GOT3 (cell line): Measurements from ENCODE around the gene SORCS2.
"Not testable (repeated sequence)": the region's sequence is repeated elsewhere in the genome, so short reads cannot be mapped to it uniquely, and the experiment has no call there.

ENCODE experiments used
- DNase-seq: peaks from one replicate; lab custom pipeline; 2025; ENCODE audit warnings: mixed read lengths; lab: John Stamatoyannopoulos, UW

The SORCS2 gene

DNA sequence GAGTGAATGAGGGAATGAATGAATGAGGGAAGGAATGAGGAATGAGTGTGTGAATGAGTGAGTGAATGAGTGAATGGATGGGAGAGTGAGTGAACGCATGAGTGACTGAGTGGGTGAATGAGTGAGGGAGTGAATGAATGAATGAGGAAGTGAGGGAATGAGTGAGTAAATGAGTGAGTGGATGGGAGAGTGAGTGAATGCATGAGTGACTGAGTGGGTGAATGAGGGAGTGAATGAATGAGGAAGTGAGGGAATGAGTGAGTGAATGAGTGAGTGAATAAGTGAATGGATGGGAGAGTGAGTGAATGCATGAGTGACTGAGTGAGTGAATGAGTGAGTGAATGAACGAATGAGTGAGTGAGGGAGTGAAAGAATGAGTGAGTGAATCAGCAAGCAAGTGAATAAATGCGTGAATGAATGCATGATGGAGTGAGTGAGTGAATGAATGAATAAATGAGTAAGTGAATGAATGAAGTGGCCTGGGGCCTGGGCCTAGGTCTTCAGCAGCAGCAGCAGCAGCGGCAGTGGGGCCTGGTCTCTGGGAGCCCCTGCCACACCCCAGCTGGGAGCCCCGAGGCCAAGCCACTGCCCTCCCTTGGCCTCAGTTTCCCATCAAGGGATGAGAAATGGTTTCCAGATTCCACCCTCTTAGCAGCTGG lies 258.6 kb downstream of the SORCS2 start:
- no peak for DNase-seq

DNA sequence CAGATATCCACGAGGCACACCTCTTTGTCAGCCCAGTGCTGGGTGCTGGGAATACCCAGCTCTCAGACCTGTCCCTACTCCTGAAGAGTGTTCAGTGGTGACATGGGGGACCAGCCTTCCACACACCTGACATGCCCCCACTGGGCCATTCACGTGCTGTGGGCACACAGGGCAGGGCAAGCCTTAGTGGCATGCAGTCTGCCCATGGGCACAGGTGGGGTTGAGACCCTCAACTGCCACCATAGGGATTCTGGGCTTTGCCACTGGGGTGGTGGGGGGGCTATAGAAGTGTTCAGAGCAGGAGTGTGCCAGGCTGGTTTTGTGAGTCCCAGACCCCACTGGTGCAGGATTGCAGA lies 259.1 kb downstream of the SORCS2 start:
- no peak for DNase-seq

DNA sequence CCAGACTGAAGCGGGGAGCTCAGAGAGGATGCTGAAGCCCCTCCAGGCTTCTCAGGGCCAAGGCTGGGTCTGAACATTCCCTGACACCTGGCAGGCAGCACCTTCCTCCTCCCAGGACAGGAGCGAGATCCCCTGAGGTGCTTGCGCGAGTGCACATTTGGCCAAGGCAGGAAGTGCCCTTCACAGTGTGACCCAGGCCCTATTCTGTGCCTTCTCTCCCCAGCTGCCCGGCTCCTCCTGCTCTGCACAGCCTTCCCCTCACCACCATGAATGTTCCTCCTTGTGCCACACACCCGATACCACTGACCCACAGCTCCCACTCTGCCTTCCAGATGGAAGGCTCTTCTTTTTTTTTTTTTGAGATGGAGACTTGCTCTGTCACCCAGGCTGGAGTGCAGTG lies 259.5 kb downstream of the SORCS2 start:
- DNase-seq = no peak

DNA sequence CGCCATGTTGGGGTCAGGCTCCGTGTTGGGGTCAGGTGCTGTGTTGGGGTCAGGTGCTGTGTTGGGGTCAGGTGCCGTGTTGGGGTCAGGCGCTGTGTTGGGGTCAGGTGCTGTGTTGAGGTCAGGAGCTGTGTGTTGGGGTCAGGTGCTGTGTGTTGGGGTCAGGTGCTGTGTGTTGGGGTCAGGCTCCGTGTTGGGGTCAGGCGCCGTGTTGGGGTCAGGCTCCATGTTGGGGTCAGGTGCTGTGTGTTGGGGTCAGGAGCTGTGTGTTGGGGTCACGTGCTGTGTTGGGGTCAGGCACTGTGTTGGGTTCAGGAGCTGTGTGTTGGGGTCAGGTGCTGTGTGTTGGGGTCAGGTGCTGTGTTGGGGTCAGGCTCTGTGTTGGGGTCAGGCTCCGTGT lies 260.5 kb downstream of the SORCS2 start:
- not testable (repeated sequence) for DNase-seq

DNA sequence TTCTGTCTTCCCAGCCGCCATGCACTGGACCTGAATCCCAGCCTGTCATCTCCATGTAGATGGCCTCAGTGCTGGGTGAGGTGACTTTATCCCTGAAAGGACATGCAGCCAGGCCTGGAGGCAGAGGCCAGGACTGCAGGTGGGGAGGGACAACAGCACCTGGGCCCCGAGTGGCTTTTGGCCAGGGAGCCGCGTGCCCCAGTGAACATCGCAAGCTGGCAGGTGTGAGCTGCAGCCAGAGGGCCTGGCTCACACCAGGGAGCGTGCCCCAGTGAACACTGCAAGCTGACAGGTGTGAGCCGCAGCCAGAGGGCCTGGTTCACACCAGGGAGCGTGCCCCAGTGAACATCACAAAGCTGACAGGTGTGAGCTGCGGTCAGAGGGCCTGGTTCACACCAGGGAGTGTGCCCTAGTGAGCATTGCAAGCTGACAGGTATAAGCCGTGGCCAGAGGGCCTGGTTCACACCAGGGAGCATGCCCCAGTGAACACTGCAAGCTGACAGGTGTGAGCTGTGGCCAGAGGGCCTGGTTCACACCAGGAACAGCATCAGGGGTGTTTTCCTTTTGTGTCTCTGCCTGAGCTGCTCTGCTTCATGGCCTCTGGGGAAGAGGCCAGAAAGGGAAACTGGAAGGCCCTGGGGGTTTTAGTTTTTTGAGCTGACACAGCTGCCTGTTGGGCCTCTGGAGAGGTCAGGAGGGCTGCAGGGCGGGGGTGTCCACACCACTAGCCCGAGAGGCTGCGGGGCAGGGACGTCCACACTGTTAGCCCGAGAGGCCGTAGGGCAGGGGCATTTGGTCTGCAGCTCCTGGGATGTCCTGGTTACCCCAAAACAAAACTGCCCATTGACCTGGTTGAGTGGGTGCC lies 265.1 kb downstream of the SORCS2 start:
- DNase-seq = no peak

DNA sequence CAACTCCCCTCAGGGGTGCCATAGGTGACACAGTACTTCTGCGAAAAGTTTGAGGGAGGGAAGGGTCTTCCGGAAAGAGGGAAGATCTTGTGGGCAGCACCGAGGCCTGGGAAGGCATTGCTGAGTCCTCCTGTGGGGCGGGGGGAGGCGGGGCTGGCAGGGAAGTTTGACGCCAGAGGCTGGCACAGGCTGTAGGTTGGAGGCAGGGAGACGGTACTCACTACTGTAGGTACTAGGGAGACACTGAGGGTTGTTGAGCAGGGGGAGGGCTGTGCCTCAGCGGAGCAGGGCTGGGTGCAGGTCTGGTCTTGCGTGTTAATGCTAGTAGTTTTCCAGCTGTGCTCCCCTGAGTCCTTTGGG lies 265.7 kb downstream of the SORCS2 start:
- no peak for DNase-seq

DNA sequence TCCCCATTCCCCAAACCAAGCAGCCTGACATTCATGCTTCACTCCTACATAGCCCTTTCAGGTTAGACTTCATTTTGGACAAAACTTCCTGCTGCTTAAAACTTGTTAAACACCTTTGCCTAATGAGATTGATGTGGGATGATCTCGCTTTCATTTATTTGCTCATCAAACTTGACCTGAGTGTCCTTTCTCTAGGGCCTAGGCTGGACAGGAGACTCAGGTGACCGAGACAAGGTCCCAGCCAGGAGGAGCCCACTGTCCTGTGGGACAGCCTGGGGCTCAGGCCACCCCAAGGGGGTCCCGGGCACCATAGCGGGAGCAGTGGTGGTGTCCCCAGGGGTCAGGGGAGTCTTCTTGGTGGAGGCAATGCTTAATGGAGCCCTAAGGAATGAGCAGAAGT lies 266.1 kb downstream of the SORCS2 start:
- no peak for DNase-seq

DNA sequence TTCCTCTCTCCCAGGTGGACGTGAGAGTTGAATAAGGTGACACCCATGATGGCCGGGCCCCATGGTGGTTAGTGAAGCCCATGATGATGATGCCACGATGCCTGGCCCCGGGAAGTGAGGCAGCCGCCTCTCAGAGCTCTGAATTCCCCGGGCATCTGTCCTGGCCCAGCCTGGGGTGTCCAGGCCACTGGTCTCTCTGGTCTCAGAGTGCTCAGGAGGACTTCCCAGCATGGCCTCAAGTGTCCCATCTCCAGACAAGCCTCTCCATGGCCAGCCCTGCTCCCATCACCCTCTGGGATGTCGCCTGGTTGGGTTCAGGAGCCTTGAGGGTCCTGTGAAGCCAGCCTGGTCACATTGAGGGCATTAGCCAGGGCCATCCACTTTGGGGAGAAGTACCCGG lies 267.1 kb downstream of the SORCS2 start:
- no peak for DNase-seq

DNA sequence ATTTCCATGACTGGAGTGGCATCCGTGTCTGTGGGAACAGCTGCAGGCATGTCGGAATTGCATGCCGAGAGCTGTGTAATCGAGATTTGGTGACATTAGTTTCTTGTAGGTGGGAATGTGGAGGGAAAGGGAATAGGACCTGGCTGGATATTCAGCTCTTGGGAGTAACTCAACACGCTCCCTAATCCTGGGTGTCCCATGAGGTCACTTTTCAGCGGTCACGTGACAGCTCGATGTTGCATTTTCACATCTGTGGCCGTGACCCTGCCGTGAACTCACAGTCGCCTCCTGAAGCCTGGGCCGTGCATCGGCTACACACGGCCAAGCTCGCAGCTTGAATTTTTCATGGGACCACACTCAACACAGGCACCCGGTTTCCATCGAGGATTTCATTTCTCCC lies 268.2 kb downstream of the SORCS2 start:
- DNase-seq = no peak

DNA sequence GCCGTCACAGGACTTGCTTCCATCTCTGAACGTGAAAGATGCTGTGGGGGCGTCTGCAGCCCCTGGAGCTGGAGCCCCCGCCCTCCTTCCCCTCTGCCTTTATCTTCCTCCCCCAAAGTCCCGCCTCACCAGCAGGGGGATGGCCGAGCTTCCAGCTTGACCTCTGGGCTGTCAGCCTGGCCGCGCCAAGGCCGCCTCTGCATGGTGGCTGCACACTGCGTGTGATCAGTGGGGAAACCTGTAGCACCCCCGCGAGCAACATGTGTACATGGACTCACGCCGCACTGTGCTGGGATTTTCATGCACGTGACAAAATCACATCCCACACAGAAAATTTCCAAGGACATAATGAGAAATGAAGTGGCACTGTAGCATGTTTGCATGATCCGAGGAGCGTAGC lies 268.9 kb downstream of the SORCS2 start:
- no peak for DNase-seq

DNA sequence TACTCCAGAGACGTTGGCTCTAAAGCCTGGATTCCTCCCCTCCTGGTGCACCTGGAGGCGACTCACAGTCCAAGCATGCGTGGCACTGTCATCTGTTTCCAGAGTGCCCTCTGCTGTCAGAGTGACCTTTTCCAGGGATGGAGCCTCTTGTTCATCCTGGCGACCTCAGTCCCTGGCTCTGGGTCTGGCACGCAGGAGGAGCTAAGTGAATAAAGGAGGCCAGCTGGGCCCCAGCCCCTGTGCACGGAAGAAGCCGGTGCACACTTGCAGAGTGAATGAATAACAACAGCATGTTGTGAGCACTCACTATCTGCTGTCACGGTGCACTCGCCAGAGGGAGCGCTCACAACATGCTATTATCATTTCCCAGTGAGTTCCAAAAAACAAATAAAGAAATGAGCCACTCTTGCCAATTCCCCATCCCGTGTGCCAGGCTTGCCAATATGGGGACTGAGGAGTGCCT lies 270.2 kb downstream of the SORCS2 start:
- no peak for DNase-seq

DNA sequence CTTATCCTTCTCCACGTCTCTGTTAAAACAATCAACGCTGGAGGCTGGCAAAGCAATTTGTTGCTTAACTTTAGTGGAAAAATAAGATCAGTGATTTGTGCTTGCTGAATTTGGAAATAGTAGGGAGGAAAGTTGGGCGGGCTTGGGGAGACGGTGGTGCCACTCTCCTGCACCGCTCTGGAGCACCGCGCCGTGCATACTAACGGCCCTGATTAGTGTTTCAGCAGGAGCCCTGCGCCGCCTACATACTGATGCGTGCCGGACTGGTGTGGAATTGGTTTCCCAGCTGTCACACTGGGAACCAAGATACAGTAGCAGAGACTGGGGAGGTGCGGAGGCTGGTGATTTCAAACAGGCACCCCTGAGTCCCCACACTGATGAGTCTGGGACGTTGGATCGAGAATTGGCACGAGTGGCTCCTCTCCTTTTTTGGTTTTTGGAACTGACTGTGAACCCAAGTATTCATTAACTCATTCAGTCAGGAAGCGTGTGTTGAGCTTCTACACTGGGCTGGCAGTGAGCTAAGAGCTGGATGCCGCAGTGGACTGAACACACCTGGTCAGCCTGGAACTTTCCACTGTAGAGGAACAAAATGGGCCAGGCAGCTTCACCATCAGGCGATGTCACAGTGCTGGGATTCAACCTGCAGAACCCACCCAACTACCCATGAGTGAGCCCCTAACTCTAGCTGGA lies 271.4 kb downstream of the SORCS2 start:
- DNase-seq = no peak

DNA sequence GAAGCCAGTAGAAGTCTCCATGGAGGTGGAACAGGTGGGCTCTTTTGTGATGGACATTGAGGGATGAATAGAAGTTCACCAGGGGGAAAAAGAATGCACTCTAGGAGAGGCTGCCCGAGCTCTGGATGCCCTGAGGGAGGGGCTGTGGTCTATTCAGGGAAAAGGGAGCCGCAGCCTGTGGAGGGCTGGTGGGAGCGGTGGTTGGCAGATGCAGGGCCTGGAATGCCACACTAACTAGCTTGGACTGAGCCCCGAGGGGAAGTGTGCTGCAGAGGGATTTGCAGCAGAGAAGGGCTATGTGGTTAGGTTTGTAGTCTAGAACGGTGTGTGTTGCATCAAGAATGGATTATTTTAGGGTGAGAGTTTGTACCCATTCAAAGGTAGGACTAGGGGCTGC lies 271.9 kb downstream of the SORCS2 start:
- no peak for DNase-seq

DNA sequence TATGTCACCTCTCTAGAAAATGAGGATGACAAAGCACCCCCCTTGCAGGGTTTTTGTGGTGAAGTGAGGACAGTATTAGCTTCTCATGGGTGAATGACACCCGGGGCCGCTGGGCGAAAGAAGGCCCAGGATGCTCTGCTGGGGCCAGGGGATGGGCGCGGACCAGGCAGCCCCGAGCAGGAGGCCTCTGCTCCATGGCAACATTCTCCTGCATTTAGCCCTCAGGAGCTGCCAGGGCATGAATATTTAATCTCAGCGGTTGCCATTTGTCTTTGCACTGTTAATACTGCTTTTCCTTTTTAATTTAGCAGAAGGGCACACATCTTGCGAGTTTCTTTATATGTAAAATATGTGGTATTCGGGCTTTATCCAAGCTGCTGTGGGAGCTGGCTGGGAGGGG lies 272.7 kb downstream of the SORCS2 start:
- DNase-seq = no peak

DNA sequence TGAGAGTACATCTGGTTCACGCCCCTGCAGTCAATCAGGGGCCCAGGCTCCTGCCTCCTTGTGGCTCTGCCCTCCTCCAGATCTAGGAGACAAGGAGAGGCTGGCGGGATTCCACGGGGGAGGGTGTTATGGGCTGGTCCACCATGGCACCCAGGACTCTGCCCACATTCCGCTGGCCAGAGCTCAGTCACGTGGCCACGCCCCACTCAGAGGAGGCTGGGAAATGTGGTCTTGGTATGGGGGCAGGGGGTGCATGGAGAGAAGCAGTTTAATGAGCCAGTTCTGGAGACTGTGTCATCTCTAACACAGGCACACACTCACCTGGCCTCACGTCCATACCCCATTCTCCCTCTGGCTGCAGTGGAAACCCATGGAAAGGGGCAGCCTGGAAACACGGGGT lies 273.9 kb downstream of the SORCS2 start:
- DNase-seq = no peak

DNA sequence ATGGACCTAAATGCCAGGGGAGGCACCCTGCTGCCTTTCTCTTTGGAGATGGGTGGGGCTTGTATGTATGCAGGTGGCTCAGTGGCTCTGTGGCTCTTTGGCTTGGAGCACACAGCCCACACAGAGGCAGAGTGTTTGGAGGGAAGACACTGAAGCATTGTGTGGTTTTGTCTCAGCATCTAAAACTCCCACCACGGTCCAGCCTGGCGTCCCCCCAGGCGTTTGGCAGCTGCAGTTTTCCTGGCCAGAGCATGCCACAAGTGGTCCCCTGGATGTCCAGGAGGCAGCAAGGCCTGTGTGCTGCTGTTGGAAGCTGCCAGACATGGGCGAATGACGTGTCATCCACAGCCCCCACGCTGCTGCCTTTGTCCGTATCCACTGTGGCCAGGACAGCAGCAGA lies 274.6 kb downstream of the SORCS2 start:
- DNase-seq = no peak

DNA sequence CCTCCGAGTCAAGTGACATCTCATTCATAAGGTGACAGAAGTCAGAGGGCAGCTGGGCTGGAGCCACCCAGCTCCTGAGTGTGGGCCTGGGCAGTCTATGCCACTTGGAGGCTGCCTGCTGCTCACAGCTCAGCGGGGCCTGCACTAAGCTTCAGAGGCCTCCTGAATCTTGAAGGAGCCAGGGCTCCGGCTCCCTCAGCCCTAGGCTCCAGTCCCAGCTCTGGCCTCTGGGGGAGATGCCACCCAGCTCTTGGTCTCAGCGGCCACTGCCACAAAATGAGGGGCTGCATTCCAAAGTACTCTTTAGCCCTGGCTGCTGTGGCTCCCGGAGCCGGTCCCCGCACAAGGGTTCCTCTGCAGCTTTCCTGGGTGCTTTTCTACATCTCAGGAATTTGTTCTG lies 275.1 kb downstream of the SORCS2 start:
- no peak for DNase-seq

DNA sequence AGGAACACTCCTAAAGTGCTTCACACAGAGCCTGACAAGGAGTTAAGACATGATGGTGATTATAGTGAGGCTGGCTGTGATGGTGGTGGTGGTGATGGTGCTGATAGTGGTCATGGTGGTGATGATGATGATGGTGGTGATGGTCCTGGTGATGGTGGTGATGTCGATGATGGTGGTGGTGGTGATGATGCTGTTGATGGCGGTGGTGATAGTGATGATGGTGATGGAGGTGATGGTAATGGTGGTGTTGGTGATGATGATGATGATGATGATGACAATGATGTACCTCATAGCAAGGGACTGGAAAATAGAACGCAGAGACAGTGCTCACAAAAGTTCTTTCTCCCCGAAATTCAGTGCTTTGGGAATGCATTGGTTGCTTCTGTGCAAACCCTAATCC lies 276.7 kb downstream of the SORCS2 start:
- DNase-seq = no peak

DNA sequence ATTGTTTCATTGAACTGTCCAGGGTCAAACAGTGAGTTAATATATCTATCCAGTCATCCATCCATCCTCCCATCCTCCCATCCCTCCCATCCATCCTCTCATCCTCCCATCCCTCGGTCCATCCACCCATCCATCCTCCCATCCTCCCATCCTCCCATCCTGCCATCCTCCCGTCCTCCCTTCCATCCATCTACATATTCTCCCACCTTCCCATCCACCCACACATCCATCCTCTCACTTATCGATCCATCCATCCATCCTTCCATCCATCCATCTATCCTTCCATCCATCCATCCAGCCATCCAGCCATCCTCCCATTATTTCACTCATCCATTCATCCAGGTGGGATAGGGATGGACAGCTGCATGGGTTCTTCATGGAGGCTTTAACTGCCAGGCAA lies 277.8 kb downstream of the SORCS2 start:
- DNase-seq = no peak

DNA sequence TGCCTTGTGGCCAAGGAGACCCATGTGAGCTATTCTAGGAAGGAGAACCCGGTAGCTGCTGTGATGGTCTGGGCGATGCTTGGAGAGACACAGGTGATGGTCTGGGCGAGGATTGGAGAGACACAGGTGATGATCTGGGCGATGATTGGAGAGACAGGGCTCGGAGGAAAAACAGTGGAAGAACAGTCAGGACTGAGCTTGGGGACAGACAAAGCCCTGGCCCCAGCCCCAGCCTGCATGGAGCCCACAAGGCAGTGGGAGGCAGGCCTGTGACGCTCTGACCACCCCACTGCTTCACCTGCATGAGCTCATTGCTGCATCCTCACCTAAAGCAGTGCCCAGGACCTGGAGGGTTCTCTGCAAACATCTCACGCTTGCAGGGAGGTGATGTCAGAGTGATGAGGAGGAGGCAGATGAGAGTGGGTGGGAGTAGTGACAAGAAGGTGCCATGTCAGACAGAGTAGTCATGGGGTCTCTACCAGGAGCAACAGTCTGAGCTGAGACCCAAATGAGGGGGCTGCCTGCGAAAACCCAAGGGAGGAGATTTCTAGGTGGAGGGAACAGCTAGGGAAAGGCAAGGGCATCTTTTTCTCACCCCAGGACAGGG lies 278.3 kb downstream of the SORCS2 start:
- DNase-seq = no peak

DNA sequence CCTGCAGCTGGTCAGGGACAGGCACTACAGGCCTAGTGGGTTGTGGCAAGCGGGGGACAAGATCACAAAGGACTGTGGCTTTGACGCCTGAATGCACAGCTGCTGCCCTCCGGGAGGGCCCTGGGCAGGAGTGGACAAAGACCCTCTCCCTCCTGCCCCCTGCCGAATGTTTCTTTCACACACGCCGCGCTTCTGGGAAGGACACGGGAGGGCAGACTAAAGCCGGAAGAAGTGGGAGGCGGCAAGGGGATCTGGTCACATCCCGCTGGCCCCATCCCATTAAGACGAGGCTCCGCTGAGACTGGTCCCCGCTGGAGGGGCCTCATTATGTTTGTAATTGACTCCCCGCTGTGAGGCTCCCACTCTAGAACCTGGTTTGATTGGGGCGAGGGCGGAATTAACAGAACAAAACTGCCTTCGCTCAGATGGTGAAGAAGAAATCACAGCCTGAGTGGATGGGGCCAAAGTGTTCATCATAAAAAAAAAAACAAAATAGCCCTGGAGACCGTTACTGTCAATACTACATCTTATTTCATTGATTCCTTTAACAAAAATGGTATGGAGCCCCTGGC lies 280.2 kb downstream of the SORCS2 start:
- no peak for DNase-seq

DNA sequence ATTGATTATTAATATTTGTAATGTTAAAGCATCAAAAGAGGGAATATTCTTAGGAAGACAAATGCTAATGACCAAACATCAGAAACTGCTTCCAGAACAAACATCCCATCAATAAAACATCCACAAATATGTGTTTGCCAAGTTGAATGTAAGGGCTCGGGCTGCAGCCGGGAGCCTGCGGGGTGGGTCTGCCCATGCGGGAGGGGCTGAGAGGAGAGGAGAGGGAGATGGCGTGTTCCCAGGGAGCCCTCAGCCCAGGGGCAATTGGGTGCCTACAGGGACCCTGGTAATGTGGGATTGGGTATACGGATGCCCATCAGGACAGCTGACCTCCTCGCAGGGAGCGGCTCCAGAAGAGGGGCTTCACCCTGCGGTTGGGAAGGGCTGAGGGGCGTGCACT lies 280.7 kb downstream of the SORCS2 start:
- no peak for DNase-seq
